ENCODE measurements around the gene GPLD1.

Gene GPLD1

DNA sequence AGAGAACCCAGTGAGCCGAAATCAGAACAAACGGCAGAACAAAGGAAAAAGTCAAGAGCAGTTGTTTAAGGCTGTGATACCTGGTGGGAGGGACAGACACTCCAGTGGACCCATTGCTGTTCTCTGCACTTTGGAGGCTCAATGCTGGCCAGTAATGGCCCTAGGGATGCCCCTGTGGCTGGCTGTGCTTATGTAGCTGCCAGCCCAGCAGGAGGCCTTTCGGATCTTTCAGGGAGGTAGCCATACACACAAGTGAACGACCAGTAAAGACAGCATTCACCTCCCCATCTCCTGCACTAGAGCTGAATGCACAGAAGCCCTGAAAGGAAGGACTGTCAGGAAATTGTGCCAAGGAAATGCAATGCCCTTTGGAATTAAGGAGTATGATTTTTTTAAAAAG is 34.3 kb downstream of the GPLD1 start:
- no peak for ATAC-seq
- no peak for TF ChIP-seq ZNF70 (CRISPR knock-in tag; IDR thresholded peaks at IDR 0.05)

DNA sequence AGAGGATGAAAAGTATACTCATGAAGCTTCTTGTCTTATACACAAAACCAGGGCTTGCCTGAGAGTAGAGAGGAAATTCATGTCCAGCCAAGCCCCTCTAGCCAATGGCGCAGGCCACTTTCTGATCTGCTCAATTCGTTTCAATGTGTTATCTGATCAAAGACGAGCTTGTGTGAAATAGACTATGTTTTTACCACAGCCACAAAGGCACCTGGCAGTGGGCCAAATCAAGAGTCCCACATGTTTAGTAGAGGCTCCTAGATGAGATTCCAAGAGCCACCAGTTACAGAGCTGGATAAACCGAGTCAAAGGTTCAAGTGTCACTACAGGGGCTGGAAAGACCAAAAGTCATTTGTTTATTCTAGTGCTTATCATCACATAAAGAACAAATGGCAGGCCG is 34.9 kb downstream of the GPLD1 start:
- TF ChIP-seq SNAI2 (CRISPR knock-in tag; IDR thresholded peaks at IDR 0.05) = no peak
- TF ChIP-seq, protein P1, sequence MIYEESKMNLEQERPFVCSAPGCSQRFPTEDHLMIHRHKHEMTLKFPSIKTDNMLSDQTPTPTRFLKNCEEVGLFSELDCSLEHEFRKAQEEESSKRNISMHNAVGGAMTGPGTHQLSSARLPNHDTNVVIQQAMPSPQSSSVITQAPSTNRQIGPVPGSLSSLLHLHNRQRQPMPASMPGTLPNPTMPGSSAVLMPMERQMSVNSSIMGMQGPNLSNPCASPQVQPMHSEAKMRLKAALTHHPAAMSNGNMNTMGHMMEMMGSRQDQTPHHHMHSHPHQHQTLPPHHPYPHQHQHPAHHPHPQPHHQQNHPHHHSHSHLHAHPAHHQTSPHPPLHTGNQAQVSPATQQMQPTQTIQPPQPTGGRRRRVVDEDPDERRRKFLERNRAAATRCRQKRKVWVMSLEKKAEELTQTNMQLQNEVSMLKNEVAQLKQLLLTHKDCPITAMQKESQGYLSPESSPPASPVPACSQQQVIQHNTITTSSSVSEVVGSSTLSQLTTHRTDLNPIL (CRISPR knock-in tag; IDR thresholded peaks at IDR 0.05; ENCODE audit: low read depth) = no peak
- no peak for TF ChIP-seq ZFP3 (CRISPR knock-in tag; IDR thresholded peaks at IDR 0.05)
- no peak for TF ChIP-seq TCF4 (CRISPR knock-in tag; IDR thresholded peaks at IDR 0.05; ENCODE audit: borderline replicate concordance)
- TF ChIP-seq PPARA (CRISPR knock-in tag; IDR thresholded peaks at IDR 0.05; ENCODE audit: borderline replicate concordance) = no peak
- no peak for TF ChIP-seq ZFP30 (CRISPR knock-in tag; IDR thresholded peaks at IDR 0.05)
- no peak for TF ChIP-seq GLIS3 (CRISPR knock-in tag; IDR thresholded peaks at IDR 0.05)
- TF ChIP-seq CSDC2 (CRISPR knock-in tag; IDR thresholded peaks at IDR 0.05) = no peak
- no peak for TF ChIP-seq ARNTL (CRISPR knock-in tag; IDR thresholded peaks at IDR 0.05; ENCODE audit: borderline replicate concordance, low read depth)
- no peak for TF ChIP-seq ZC3H10 (CRISPR knock-in tag; IDR thresholded peaks at IDR 0.05)
- no peak for TF ChIP-seq OSR1 (CRISPR knock-in tag; IDR thresholded peaks at IDR 0.05)
- no peak for ATAC-seq

DNA sequence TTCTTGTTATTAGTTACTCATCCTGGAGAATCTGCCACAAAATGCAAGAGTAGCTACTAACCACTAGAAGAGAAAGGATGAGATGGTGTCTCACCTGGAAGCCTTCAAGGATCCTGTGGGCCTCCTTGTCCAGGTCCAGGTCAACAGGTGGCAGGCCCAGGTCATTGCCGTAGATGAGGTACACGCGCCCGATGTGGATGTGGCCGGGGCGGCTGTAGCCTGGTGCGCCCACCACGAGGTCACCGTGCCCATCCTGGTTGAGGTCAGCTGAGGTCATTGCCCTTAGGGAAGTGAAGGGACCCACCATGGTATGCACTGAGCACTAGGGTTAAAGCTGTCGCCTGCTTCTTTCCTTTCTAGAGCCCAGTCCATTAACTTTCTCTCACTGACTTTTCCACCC is 35.5 kb downstream of the GPLD1 start:
- no peak for TF ChIP-seq TCF4 (CRISPR knock-in tag; IDR thresholded peaks at IDR 0.05; ENCODE audit: borderline replicate concordance)
- no peak for ATAC-seq

DNA sequence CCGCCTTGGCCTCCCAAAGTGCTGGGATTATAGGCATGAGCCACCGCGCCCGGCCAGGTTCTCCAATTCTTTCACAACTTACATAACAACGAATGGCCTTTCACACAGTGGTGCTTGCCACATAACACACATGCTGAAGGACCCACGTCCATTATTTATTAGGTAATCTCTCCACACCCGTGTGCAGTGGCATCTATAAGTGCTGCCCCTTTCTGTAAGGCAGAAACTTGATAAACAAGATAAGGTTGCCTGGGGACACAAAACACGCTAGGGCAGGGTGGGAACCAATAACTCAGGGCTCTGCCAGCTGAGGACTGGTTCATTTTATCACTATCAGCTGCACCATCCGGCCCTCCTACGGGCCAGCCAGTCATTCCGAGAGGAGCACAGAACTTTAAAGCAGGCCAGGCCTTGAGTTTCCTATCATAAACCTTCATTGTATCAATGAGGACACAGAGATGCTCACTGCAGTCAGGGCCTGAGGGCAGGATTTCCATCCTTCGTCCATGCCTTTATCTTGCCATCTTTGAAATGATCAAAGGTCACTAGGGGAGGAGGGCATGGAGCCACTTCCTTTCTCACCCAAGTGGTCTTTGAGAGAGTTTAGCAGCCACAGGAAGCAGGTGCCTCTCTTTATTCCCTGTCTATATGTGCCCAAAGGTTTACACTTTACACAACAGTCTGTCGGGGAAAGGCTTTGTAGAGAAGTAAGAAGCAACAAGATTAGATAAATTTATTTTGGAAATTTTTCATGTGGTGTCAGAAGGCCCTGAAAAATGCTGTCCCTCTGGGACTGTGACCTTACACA is 37.6 kb downstream of the GPLD1 start:
- no peak for TF ChIP-seq ZNF70 (CRISPR knock-in tag; IDR thresholded peaks at IDR 0.05)
- no peak for TF ChIP-seq SNAI2 (CRISPR knock-in tag; IDR thresholded peaks at IDR 0.05)
- TF ChIP-seq PPARA (CRISPR knock-in tag; IDR thresholded peaks at IDR 0.05; ENCODE audit: borderline replicate concordance) = no peak
- TF ChIP-seq GLIS3 (CRISPR knock-in tag; IDR thresholded peaks at IDR 0.05) = no peak
- no peak for TF ChIP-seq ARNTL (CRISPR knock-in tag; IDR thresholded peaks at IDR 0.05; ENCODE audit: borderline replicate concordance, low read depth)
- TF ChIP-seq ZNF565 (CRISPR knock-in tag; conservative IDR thresholded peaks at IDR 0.05; ENCODE audit: low read depth) = no peak
- no peak for TF ChIP-seq TCF4 (CRISPR knock-in tag; IDR thresholded peaks at IDR 0.05; ENCODE audit: borderline replicate concordance)
- TF ChIP-seq ZFP3 (CRISPR knock-in tag; IDR thresholded peaks at IDR 0.05) = no peak
- TF ChIP-seq OSR1 (CRISPR knock-in tag; IDR thresholded peaks at IDR 0.05) = no peak
- no peak for TF ChIP-seq CSDC2 (CRISPR knock-in tag; IDR thresholded peaks at IDR 0.05)
- TF ChIP-seq, protein P2, sequence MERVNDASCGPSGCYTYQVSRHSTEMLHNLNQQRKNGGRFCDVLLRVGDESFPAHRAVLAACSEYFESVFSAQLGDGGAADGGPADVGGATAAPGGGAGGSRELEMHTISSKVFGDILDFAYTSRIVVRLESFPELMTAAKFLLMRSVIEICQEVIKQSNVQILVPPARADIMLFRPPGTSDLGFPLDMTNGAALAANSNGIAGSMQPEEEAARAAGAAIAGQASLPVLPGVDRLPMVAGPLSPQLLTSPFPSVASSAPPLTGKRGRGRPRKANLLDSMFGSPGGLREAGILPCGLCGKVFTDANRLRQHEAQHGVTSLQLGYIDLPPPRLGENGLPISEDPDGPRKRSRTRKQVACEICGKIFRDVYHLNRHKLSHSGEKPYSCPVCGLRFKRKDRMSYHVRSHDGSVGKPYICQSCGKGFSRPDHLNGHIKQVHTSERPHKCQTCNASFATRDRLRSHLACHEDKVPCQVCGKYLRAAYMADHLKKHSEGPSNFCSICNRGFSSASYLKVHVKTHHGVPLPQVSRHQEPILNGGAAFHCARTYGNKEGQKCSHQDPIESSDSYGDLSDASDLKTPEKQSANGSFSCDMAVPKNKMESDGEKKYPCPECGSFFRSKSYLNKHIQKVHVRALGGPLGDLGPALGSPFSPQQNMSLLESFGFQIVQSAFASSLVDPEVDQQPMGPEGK (CRISPR knock-in tag; IDR thresholded peaks at IDR 0.05; ENCODE audit: borderline replicate concordance) = no peak
- TF ChIP-seq, protein P3, sequence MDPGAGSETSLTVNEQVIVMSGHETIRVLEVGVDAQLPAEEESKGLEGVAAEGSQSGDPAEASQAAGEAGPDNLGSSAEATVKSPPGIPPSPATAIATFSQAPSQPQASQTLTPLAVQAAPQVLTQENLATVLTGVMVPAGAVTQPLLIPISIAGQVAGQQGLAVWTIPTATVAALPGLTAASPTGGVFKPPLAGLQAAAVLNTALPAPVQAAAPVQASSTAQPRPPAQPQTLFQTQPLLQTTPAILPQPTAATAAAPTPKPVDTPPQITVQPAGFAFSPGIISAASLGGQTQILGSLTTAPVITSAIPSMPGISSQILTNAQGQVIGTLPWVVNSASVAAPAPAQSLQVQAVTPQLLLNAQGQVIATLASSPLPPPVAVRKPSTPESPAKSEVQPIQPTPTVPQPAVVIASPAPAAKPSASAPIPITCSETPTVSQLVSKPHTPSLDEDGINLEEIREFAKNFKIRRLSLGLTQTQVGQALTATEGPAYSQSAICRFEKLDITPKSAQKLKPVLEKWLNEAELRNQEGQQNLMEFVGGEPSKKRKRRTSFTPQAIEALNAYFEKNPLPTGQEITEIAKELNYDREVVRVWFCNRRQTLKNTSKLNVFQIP (CRISPR knock-in tag; IDR thresholded peaks at IDR 0.05; ENCODE audit: borderline replicate concordance, low read depth) = no peak
- TF ChIP-seq TOX (CRISPR knock-in tag; IDR thresholded peaks at IDR 0.05; ENCODE audit: borderline replicate concordance) = no peak
- TF ChIP-seq, protein P4, sequence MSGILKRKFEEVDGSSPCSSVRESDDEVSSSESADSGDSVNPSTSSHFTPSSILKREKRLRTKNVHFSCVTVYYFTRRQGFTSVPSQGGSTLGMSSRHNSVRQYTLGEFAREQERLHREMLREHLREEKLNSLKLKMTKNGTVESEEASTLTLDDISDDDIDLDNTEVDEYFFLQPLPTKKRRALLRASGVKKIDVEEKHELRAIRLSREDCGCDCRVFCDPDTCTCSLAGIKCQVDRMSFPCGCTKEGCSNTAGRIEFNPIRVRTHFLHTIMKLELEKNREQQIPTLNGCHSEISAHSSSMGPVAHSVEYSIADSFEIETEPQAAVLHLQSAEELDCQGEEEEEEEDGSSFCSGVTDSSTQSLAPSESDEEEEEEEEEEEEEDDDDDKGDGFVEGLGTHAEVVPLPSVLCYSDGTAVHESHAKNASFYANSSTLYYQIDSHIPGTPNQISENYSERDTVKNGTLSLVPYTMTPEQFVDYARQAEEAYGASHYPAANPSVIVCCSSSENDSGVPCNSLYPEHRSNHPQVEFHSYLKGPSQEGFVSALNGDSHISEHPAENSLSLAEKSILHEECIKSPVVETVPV (CRISPR knock-in tag; IDR thresholded peaks at IDR 0.05) = no peak
- TF ChIP-seq, protein P5, sequence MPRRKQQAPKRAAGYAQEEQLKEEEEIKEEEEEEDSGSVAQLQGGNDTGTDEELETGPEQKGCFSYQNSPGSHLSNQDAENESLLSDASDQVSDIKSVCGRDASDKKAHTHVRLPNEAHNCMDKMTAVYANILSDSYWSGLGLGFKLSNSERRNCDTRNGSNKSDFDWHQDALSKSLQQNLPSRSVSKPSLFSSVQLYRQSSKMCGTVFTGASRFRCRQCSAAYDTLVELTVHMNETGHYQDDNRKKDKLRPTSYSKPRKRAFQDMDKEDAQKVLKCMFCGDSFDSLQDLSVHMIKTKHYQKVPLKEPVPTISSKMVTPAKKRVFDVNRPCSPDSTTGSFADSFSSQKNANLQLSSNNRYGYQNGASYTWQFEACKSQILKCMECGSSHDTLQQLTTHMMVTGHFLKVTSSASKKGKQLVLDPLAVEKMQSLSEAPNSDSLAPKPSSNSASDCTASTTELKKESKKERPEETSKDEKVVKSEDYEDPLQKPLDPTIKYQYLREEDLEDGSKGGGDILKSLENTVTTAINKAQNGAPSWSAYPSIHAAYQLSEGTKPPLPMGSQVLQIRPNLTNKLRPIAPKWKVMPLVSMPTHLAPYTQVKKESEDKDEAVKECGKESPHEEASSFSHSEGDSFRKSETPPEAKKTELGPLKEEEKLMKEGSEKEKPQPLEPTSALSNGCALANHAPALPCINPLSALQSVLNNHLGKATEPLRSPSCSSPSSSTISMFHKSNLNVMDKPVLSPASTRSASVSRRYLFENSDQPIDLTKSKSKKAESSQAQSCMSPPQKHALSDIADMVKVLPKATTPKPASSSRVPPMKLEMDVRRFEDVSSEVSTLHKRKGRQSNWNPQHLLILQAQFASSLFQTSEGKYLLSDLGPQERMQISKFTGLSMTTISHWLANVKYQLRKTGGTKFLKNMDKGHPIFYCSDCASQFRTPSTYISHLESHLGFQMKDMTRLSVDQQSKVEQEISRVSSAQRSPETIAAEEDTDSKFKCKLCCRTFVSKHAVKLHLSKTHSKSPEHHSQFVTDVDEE (CRISPR knock-in tag; IDR thresholded peaks at IDR 0.05) = no peak
- no peak for TF ChIP-seq RARB (CRISPR knock-in tag; IDR thresholded peaks at IDR 0.05)
- TF ChIP-seq ISL1 (CRISPR knock-in tag; IDR thresholded peaks at IDR 0.05) = no peak
- no peak for ATAC-seq
